Sigmoid colon (tissue), 4 donors: Measurements from ENCODE around the gene GAL3ST2.

Source experiments
- EP300 ChIP-seq, 4 donors: sonication (generic); formaldehyde crosslinking; IDR thresholded peaks; one replicate each; pipeline ENCODE4 v1.6.1; 2017; ENCODE audit warnings: antibody characterized with exemption in 4 of 4
- POLR2AphosphoS5 ChIP-seq, 4 donors: sonication (generic); formaldehyde crosslinking; IDR thresholded peaks; one replicate each; pipeline ENCODE4 v1.6.1; 2017; ENCODE audit warnings: antibody characterized with exemption in 4 of 4
- TF ChIP-seq, protein P1 (sequence below), 4 experiments: fragments of 450-650 bp in 3 of 4; fragments of 200-600 bp in 1 of 4; IDR thresholded peaks; one replicate each; pipeline ENCODE4 v1.5.1; 2016 to 2019; ENCODE audit warnings: antibody characterized with exemption in 4 of 4, mild to moderate bottlenecking in 3 of 4, moderate library complexity in 2 of 4

DNA sequence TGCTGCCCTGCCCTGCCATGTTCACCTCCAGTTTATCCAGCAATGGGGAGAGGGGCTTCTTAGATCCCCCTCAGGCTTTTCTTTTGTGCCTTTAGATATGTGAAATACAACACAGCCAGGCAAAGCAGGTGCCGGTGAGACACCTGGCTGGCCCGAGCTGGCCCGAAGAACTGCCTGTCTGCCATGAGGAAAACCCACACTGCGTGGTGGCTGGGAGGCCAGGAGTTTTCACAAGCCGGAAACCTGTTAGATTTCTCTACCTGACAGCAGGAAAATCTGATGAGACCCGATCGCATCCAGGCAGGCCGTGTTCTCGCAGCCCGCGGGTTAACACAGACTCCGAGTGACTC, 5.7 kb upstream of the GAL3ST2 start:
- TF ChIP-seq POLR2AphosphoS5 (IDR thresholded peaks at IDR 0.05) (no peak), EP300 (IDR thresholded peaks at IDR 0.05) (no peak)
- TF ChIP-seq, protein P1, sequence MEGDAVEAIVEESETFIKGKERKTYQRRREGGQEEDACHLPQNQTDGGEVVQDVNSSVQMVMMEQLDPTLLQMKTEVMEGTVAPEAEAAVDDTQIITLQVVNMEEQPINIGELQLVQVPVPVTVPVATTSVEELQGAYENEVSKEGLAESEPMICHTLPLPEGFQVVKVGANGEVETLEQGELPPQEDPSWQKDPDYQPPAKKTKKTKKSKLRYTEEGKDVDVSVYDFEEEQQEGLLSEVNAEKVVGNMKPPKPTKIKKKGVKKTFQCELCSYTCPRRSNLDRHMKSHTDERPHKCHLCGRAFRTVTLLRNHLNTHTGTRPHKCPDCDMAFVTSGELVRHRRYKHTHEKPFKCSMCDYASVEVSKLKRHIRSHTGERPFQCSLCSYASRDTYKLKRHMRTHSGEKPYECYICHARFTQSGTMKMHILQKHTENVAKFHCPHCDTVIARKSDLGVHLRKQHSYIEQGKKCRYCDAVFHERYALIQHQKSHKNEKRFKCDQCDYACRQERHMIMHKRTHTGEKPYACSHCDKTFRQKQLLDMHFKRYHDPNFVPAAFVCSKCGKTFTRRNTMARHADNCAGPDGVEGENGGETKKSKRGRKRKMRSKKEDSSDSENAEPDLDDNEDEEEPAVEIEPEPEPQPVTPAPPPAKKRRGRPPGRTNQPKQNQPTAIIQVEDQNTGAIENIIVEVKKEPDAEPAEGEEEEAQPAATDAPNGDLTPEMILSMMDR (IDR thresholded peaks at IDR 0.05) = no peak
